ENCODE data around the gene GAREM1.

- TF ChIP-seq CTCF (IDR thresholded peaks at IDR 0.05; ENCODE audit: insufficient read depth, low read depth, low read length) (no peak), EZH2 (IDR thresholded peaks at IDR 0.05; ENCODE audit: insufficient read depth, low read length) (no peak)
Measured at GRCh38 chr18:32422201-32422600, 48.5 kb downstream of the GAREM1 start.

All from astrocyte (in vitro differentiated cells and primary cell).